Loucy (cell line): ENCODE results near the gene PPFIBP1.

Experiments used
- EZH2phosphoT487 ChIP-seq: fragments of 200-600 bp; IDR thresholded peaks from 2 replicates; pipeline ENCODE4 v1.6.1; 2018; ENCODE audit warnings: antibody characterized with exemption, mild to moderate bottlenecking, moderate library complexity, borderline replicate concordance
- TF ChIP-seq, protein P1 (sequence below): fragments of 200-600 bp; sonication (generic); conservative IDR thresholded peaks from 2 replicates; pipeline ENCODE4 v1.5.1; 2014; ENCODE audit warnings: mild to moderate bottlenecking, antibody characterized with exemption, low read length

DNA sequence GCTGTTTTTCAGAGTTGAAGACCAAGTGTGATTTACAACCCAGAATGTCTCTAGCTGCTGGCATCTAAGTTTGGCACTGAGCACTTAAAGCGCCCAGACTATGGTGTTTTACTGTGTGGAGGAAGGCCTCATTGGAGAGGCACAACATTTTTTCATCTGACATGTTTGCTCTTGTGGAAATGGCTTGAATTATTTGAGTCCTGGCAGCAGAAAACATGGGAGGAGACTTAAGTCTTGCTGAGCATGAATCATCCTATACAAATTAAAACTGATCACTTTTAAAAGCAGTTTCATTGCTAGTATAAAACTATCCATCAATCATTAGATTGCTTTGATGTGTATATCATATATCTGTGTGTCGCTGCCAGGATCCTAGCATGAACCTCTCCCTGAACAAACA lies 86.4 kb downstream of the PPFIBP1 start:
- TF ChIP-seq, protein P1, sequence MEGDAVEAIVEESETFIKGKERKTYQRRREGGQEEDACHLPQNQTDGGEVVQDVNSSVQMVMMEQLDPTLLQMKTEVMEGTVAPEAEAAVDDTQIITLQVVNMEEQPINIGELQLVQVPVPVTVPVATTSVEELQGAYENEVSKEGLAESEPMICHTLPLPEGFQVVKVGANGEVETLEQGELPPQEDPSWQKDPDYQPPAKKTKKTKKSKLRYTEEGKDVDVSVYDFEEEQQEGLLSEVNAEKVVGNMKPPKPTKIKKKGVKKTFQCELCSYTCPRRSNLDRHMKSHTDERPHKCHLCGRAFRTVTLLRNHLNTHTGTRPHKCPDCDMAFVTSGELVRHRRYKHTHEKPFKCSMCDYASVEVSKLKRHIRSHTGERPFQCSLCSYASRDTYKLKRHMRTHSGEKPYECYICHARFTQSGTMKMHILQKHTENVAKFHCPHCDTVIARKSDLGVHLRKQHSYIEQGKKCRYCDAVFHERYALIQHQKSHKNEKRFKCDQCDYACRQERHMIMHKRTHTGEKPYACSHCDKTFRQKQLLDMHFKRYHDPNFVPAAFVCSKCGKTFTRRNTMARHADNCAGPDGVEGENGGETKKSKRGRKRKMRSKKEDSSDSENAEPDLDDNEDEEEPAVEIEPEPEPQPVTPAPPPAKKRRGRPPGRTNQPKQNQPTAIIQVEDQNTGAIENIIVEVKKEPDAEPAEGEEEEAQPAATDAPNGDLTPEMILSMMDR, result no peak
- no peak for TF ChIP-seq EZH2phosphoT487
